Renal pelvis (tissue), 4 donors: ENCODE measurements around the gene SLC15A3. TPM values are rescaled to one million over a fixed set of nuclear protein-coding genes. Genes with fewer than 3 reads are reported as not detected.
A peak's percentile ranks its signal among the peaks of the same experiment; 100 is the strongest.
"Not testable (repeated sequence)": the region's sequence is repeated elsewhere in the genome, so short reads cannot be mapped to it uniquely, and the experiment has no call there.

ENCODE experiments used
- DNase-seq: peaks from one replicate; pipeline ENCODE4 v3.0.0-alpha.2; 2013
- polyA plus RNA-seq, 3 donors: library from polyadenylated mRNA; unstranded; fragments of 120-200 nt; gene quantifications; one replicate each; pipeline ENCODE4 v1.2.1, GENCODE V29; 2013; ENCODE audit not compliant: insufficient read length in 3 of 3

Gene SLC15A3
- polyA plus RNA-seq, 3 donors: 16.9 to 22.2 (median 18.4) TPM

DNA sequence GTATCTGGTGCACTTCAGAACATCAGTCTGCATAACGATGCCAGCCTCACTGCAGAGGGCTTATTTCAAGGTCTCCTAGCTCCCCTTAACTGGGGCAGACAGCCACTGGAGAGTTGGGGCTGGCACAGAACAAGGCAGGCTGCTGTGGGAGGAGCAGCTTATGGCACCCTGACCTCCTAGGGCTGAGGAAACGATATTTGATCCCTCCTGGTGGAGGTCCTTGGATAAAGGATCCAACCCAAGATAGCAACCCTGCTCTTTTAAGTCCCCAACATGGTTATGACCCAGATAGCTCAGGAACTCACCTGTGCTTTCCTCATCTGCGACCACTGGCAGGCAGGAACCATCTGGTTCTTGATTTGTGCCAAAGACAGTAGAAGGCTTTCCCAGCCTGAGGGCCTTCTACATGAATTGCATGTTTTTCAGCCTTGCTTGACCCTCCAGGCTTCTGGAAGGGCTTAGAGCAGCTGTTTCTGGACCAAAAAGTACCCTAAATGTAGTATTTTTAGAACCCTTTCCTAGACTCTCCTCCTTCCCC, 35.2 kb downstream of the SLC15A3 start:
- no peak for DNase-seq

DNA sequence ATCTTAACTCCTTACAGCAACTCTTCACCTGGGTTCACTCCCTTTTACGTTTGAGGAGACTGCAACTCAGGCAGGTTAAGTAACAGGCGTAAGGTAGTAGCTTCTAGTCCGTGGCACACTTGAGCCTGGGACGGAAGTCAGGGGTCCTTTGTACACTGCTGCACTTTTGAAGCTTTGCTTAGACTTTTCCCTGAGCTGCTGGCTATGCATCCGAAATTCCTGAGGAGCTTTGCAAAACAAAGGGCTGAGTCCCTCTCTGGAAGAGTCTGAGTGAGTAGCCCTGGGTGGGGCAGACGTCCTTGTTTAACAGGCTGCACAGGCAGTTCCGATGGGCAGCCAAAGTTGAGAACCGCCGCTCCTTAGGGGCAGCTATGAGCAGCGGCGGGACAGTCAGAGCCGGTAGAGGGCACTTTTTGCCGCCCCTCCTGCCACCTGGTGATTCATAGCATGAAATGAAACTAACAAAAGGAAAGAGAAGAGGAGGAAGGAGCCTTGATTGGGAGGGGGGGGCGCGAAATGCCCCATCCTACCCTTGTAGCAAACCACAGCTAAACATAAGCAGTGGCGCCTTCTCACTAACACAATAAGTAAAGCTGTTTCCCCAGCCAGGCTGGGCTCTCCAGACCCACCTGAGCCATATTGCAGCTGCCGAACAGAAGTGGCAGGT, 36.6 kb downstream of the SLC15A3 start:
- DNase-seq: no peak

DNA sequence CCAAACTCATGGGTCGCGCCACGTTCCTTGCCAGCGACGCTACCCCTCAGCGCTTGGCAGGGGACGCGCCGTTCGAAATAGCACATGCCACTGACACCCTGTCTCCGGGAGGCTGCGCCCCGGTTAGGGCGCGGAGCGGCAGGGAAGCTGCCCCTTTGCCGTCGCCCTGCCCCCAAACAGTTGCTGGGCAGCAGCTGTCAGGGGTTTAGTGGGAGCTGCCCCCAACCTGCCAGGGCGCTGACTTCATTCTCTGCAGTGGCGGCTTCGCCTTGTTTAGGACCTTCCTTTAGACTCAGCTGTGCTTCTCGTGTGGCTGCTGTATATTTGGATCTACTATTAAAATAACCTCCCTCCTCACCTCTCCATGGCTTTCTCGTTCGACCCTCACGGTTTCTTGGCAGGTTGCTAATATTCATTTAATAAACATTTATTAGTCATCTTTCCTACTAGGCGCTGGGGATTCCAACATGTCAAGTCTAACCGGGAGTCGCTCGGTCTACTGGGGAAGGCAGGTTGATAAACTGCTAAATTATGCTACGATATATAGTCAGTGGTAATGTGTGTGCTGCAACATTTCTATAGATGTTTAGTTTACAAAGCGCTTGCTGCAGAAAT, 37.2 kb downstream of the SLC15A3 start:
- DNase-seq: no peak

DNA sequence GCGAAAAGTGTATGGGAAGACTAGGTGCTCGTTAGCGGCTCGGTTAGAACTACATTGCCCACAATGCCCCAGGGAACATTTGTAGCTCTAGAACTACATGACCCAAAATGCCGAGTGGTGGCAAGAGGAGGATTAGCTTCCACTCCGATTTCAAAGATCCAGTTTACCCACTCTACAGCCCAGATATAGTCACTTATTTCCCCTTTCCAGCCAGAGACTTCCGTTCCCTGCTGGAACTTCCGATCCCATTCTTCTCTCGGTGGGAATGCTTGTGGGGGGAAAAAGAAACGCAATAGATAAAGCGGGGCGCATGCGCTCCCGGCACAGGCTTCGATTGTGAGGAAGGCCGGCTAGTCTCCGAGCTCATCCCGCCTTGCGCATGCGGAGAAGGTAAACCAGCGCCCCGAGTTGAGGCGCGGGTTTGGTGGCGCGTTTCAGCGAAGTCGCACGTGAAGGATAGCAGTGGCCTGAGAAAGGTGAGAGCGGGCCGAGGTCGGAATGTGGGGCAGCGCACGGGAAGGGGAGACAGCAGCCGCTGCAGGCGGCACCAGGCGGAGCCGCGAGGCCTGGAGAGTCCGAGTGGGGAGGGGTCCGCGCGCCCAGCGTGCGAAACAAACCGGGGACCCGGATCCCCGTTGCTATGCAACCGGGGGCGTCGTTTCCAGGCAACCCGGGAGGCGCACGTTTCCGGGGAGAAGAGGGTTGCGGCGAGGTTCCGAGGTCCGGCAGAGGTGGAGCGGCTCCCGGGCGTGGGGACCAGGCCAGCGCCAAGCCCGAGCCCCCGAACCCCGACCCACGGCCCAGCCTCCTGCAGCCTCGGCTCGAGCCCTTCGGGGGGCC, 38.0 kb downstream of the SLC15A3 start, which contains the start of gene TMEM109:
Gene TMEM109 (plus strand): TSS at position 366 of the 840 bp plus-strand sequence. CDS start 5,536 bp downstream, outside the sequence.
- peak; percentile 88 for DNase-seq

DNA sequence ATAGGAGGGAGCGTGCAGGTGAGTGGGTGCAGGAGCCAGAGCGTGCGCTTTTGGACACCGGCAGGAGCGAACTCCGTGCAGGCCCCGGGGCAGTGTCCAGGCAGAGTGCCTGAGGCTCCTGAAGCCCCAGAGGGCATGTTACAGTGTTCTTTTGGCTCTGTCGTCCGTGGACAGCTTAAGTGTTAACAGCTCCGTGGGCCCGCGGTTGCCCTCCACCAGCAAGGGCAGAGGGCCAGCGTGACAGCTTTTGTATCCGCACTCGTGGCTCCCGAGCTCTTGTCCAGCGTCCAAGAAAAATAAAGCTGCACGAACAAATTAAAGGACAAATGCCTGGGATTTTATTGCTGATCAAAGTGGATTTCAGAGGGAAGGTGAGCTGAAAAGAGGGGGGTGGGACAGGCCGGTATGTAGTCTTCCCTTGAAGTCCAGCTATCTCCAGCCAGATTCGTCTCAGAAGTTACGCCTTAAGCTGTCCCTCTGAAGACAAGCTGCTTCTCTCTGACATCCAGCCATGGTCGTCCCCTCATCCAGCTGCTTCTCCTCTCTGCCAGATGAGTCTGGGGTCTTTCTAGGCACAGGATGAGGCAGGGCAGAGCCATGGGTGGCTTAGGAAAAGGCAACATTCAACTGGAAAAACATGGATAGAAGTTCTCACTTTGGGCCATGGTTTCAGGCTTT, 39.0 kb downstream of the SLC15A3 start:
- DNase-seq: no peak

DNA sequence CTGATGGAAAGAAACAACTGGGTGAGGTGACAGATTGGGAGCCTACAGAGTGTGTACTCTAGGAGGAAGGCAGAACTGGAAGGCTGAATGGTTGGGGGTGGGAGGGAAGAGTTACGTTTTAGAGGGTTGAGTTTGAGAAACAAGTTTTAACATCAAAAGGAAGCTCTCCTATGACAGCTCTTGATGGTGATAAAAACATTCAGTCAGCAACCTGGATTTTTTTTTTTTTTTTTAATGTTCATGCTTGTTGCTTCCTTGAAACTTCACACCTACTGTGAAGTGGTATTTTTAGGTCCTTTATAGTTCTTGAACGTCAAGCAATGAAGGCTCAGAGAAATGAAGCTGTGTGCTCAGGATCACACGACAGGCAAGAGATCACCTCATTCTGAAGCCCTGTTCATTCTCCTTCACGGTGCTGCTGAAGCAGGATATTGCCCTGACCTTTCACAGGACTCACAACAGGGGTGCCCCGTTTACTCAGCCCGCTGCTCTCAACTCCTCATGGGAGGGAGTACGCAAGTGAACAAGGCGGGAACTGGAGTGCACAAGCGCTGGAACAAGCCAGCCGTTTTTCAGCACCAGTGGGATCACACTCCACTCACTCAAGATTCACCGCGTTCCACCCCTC, 39.6 kb downstream of the SLC15A3 start:
- DNase-seq: no peak

DNA sequence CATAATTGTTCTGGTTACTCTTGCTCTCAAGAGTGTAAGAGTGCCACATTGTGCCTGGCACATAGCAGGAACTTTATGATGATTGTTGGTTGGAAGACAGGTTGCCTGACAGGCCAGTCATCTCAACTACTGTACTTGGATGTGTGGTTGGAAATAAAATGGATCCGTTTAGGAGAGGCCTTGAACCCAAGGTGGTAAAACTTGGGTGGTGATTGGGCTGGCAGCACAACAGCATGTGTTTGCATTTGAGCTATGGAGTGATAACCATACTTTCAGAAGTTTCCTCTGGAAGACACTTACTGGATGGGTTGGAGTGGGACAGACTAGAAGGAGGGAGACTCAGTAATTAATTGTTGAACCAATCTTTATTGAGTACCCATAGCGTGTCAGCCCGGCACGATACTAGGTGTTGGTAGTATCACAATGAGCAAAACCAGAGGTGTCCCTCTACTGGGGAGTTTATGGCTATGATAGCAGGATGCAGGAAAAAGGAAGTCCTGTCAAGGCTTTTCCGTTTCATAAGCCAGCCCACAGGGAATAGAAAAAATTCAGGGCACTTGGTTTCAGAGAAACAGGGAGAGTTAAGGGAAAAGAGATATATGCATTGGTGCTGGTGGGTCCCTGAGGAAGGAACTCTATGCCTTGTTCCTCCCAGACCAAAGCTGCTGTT, 41.1 kb downstream of the SLC15A3 start:
- no peak for DNase-seq

DNA sequence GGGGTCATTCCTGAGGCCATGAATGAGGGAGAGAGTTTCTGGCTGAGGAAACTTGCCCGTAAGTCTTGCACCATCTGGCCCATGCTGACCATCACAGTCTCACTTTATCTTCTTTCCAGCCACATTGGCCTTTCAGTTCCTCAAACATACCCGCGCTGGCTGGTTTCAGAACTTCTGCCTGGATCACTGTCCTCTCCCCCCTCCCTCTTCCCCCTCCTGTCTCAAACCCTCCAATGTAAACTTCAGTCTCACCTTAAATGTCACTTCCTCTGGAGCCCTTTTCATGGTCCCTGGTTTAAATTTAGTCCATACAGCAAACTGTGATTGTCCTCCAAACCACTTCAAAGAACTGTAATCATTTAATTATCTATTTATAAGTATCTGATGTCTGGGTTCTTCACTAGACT, 41.7 kb downstream of the SLC15A3 start:
- no peak for DNase-seq

DNA sequence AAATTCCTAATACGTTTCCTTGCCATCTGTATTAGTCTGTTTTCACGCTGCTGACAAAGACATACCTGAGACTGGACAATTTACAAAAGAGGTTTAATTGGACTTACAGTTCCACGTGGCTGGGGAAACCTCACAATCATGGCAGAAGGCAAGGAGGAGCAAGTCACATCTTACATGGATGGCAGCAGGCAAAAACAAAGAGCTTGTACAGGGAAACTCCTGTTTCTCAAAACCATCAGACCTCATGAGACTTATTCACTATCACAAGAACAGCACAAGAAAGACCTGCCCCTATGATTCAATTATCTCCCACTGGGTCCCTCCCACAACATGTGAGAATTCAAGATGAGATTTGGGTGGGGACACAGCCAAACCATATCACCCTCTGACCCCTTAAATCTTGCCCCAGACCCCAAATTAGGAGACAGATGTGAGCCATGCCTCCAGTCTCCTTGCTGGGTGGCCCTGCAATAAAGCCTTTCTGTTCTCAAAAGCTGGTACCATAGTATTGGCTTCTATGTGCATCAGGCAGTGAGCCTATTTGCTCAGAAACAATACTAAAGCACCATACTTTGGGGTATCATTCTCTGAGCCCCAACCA, 42.2 kb downstream of the SLC15A3 start:
- DNase-seq: not testable (repeated sequence)

DNA sequence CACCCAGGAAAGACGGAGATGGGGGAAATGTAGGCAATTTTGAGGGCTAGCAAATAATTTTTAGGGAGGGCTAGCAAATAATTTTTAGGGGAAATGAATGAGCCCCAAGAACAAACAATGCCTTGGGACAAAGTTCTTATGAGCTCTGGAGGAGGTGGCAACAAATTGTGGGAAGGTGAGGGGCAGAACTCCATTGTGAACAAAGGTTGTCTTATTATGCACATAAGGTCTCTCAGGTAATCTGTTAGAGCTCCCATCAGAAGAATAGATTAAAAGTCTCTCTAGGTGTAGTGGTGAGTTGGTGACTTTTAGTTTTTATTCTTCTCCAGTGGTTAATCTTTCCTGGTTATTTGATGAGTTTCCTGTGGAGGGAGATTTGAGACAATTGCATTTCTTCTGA, 43.2 kb downstream of the SLC15A3 start:
- no peak for DNase-seq

DNA sequence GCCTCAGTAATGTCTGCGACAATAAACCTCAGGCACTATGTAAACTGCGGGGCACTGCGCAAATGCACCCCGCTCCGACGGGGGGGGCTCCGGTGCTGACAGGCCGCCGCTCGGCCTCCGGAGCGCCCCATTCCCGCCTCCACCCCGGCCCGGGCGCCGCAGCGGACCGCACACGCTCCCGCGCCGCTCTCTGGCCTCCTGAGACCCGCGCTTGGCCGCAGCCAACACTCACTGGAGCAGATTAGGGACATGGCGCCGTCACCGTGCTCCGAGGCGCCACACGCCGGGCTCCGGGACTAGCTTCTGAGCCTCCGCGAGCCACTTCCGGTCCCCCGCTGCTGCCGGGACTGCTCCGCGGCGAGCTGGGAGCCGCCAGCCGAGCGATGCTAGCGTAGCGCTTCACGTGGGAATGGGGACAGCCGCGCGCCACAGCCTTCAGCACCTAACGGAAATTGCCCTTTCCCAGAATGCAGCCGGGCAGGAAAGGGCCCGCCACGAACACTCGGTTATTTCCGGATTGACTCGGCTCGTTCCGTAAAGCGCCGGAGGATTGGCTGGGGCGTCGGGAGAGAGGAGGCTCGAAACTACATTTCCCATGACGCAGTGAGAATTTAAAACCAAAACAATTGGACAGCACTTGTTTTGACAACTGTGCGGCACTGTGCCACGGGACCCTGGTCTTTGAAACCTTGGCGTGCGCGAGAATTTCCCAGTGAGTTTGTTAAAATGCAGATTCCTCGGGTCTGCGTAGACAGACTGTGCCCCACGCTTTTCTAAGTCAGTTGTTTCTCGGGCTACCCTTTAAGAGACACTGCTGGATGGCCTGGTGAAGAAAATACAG, 45.6 kb downstream of the SLC15A3 start, which contains the start of gene PRPF19:
Gene PRPF19 (minus strand): TSS at position 454 of the 841 bp plus-strand sequence. CDS start 203 bp downstream, at position 251.
- peak; percentile 98 for DNase-seq

DNA sequence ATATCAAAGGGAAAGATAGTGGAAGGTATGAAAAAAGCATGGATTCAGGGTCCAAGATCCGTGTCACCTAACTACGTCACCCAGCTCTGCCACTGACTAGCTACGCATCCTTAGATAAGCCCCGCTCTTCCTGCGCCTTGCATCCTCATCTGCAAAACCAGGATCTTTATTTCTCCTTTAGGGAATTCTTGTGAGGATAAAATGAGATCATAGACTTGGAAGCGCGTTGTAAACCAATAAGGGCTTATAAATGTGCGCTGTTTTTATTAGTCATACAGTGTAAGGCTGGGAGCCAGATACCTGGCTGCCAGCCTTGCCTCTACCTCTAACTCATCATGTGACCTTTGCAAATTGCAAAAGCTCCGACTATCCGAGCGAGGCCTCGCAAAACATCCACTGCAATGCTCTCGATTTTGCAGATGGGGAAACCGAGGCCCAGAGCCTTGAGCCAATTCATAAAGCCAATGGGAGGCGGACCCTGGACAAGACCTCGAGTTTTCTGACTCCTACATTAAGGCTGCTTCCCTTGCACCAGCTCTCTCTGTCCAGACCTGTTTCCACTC, 46.3 kb downstream of the SLC15A3 start:
- no peak for DNase-seq

DNA sequence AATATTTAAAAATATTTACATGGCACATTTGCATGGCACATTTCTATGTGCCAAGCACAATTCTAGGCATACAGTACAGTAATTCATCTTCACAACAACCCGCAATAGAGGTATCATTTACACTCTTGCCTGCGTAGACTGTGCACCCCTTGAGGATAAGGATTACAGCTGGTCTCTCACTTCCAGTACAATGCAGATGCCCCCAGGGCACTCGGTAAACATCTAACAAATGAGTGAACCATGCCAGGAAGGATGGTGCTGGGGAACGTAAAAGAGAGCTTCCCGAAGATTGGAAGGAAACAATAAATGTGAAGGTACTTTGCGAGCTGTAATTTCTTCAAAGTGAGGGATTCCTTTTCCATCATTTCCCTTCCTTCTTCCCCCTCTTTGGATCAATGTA, 46.9 kb downstream of the SLC15A3 start:
- DNase-seq: no peak

DNA sequence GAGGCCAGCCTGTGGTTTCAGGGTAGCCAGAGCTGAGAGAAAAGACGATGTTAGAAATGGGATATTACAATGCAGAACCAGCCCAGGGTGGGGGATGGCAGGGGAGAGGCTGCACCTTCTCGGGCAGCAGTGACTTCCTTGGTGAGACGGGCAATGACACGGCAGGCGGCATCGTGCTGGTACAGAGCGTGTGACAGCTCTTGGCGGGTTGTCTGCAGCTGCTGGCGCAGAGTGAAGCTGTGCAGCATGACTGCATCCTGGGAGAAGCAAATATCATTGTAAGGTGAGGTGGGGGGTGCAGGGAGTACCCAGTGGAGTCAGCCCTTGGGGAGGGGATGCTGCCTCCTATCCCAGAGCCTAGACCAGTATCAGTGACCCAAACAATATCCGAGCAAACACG, 49.4 kb downstream of the SLC15A3 start:
- no peak for DNase-seq

DNA sequence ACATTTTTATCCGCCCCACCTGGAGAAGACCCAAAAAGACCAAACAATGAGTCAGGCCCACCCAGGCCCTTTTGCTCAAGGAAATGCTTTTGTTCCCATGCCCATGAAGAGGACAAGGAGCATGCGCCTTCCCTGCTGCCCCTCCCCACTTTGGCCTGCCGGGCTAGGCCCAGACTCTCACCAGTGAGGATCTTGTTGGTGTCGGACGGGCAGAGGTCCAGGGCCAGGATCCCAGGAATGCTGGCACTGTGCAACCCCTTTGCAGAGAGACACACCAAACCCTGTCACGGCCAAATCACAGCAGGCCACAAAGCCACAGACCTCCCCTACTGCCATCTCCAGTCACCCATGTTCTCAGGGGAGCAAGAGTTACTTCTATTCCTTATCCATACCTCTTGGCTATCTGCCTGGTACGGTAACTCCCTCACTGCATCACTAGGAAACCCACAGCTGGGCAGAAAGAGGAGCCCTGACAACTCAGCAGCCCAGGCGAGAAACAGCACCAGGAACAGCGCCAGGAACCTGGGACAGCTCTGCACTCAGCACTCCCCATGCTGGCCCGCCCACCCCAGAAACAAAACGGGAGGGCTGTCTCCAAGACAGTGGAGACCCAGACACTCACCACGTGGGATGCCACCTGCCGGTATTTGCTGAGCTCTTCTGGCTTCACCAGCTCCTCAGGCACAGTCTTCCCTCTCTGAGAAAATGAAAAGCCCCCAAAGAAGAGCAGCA, 51.1 kb downstream of the SLC15A3 start:
- no peak for DNase-seq

DNA sequence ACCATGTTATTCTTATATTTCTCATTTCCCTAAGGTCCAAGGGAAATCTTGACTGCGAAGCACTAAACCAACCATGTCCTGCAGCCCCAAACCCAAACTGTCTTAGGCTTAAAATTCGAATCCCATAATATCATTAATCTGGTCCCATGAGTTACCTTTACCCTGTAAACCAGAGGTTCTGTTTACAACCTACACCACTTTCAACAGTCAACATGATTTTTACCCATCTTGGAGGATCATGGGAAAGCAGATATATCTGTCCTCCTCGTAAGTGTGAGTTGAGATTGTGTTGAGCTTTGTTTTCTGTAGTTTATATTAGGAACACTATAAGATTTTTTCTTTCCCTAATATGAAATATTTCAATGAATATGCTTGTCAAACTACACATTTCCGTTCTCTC, 52.0 kb downstream of the SLC15A3 start:
- DNase-seq: no peak

DNA sequence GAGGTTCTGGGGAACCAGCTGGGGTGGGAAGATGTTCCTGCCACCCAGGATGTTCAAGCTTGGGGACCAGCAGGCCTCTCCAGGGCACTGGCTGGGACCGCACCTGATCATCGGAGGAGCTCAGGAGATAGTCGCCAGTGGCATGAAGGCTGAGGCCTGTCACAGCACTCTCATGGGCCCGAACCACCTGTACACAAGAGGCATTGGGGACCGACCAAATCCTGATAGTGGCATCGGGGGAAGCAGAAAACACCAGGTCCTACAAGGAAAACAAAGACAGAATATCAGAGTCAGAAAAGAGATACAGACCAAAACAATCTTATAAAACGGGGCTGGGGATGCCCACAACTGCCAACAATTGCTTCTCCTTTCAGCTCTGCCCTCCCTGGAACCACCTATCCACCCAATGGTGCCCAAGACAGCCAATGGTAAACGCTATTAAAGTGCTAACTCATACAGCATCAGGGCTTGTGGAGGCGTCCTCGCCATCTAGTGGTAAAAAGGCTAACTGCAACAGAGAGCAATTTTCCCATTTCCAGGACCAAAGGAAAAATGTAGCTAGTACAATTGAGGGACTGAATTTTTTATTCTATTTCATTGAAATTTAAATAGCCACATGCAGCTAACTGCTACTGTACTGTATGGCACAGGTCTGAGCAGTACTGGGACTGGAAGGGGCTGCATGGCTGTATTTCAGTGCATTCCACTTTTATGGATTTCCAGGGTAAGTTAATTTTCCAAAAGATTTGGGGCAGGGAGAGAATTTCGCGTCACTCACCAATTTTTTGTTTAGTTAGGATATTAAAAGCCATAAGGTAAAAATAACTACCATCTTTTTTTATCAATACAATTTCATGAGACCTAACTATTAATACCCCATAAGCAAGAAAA, 52.7 kb downstream of the SLC15A3 start:
- DNase-seq: no peak
